Measurements from ENCODE around the gene COL4A1. TPM values are rescaled to one million over a fixed set of nuclear protein-coding genes. Genes with fewer than 3 reads are reported as not detected.

The COL4A1 gene
- total RNA-seq, 2 donors from 2014 or later: 505 to 852 TPM

- Histone ChIP-seq H3K27me3 (replicated peaks; ENCODE audit: insufficient read depth) (no peaks in the 10 kb centered on the region), H3K36me3 (peaks cover 7% of the 10 kb centered on the region), H3K4me3 (no peak overlapping the region), H3K27ac (peak overlapping the region; percentile 76 to 84), H3K9me3 (no peaks in the 10 kb centered on the region), H3K4me1 (ENCODE audit: control insufficient read depth in 1 of 2, low read depth in 2 of 2) (peaks cover 31 to 78% of the 10 kb centered on the region in 2 donors)
- no peak for DNase-seq (ENCODE audit: low spot score)
- no peak for TF ChIP-seq CTCF (IDR thresholded peaks at IDR 0.05)
- no peak for ATAC-seq (ENCODE audit: insufficient number of reproducible peaks, low FRiP score, low read depth)
Observed at GRCh38 chr13:110217811-110218210, 89.1 kb downstream of the COL4A1 start.

- H3K4me3 ChIP-seq: no peak overlapping the region
- peaks cover 31 to 76% of the 10 kb centered on the region in 2 donors for H3K4me1 ChIP-seq (ENCODE audit: control insufficient read depth in 1 of 2, low read depth in 2 of 2)
- DNase-seq (ENCODE audit: low spot score): no peak
- no peaks in the 10 kb centered on the region for H3K27me3 ChIP-seq (replicated peaks; ENCODE audit: insufficient read depth)
- no peak for TF ChIP-seq CTCF (IDR thresholded peaks at IDR 0.05)
- H3K9me3 ChIP-seq: no peaks in the 10 kb centered on the region
- peak overlapping the region; percentile 76 to 84 for H3K27ac ChIP-seq
- ATAC-seq (ENCODE audit: insufficient number of reproducible peaks, low FRiP score, low read depth): no peak
- peaks cover 14% of the 10 kb centered on the region for H3K36me3 ChIP-seq
Observed at GRCh38 chr13:110217085-110217484, 89.9 kb downstream of the COL4A1 start.

- Histone ChIP-seq H3K36me3 (peaks cover 14% of the 10 kb centered on the region), H3K9me3 (no peaks in the 10 kb centered on the region), H3K4me3 (peak overlapping the region; percentile 32), H3K4me1 (ENCODE audit: control insufficient read depth in 1 of 2, low read depth in 2 of 2) (peaks cover 31 to 70% of the 10 kb centered on the region in 2 donors), H3K27me3 (replicated peaks; ENCODE audit: insufficient read depth) (no peaks in the 10 kb centered on the region), H3K27ac (peak overlapping the region; percentile 76 to 84)
- ATAC-seq (ENCODE audit: insufficient number of reproducible peaks, low FRiP score, low read depth) (peak; percentile 93), DNase-seq (ENCODE audit: low spot score) (peak; percentile 26)
- no peak for TF ChIP-seq CTCF (IDR thresholded peaks at IDR 0.05)
Observed at GRCh38 chr13:110216398-110217041, 90.4 kb downstream of the COL4A1 start.

GRCh38 chr13:110216006-110216397, 91.0 kb downstream of the COL4A1 start:
- no peak for TF ChIP-seq CTCF (IDR thresholded peaks at IDR 0.05)
- DNase-seq (ENCODE audit: low spot score) (no peak), ATAC-seq (ENCODE audit: insufficient number of reproducible peaks, low FRiP score, low read depth) (no peak)
- Histone ChIP-seq H3K27me3 (replicated peaks; ENCODE audit: insufficient read depth) (no peaks in the 10 kb centered on the region), H3K27ac (peak overlapping the region; percentile 76 to 84), H3K9me3 (no peaks in the 10 kb centered on the region), H3K4me1 (ENCODE audit: control insufficient read depth in 1 of 2, low read depth in 2 of 2) (peaks cover 29 to 65% of the 10 kb centered on the region in 2 donors), H3K4me3 (peak overlapping the region; percentile 32), H3K36me3 (peaks cover 19% of the 10 kb centered on the region)

GRCh38 chr13:110215606-110216005, 91.4 kb downstream of the COL4A1 start:
- Histone ChIP-seq H3K9me3 (no peaks in the 10 kb centered on the region), H3K36me3 (peaks cover 22% of the 10 kb centered on the region), H3K27ac (peak overlapping the region; percentile 76 to 84), H3K4me1 (ENCODE audit: control insufficient read depth in 1 of 2, low read depth in 2 of 2) (peaks cover 25 to 61% of the 10 kb centered on the region in 2 donors), H3K4me3 (no peak overlapping the region), H3K27me3 (replicated peaks; ENCODE audit: insufficient read depth) (no peaks in the 10 kb centered on the region)
- TF ChIP-seq CTCF (IDR thresholded peaks at IDR 0.05): no peak
- DNase-seq (ENCODE audit: low spot score): no peak
- ATAC-seq (ENCODE audit: insufficient number of reproducible peaks, low FRiP score, low read depth): no peak
